OCI-LY7 (cell line): ENCODE measurements around the gene KCNQ1. TPM values are rescaled to one million over a fixed set of nuclear protein-coding genes. Genes with fewer than 3 reads are reported as not detected.

Experiments
- BruUV-seq: library from RNA; stranded (reverse); fragments of 400-500 nt; replicated peaks from 2 replicates; lab custom pipeline; 2021; lab: Mats Ljungman, UMichigan
- CTCF ChIA-PET: fragments of 300-600 bp; sonication (Branson Sonifier 250); formaldehyde crosslinking; loops from one replicate; lab custom pipeline; 2022; ENCODE audit warnings: antibody characterized with exemption; ENCODE audit not compliant: unreplicated experiment; lab: Charles Lee
- POLR2A ChIA-PET: fragments of 300-600 bp; sonication (Branson Sonifier 250); formaldehyde crosslinking; loops from one replicate; lab custom pipeline; 2022; ENCODE audit warnings: antibody characterized with exemption; lab: Charles Lee
- DNase-seq: peaks from one replicate; pipeline ENCODE4 v3.0.0-alpha.2; 2015; ENCODE audit warnings: low spot score
- H2AFZ ChIP-seq: fragments of 200-600 bp; sonication (generic), shearing (Covaris generic); 2 replicates; pipeline ENCODE4 v1.6.1; 2014; ENCODE audit warnings: mild to moderate bottlenecking, antibody characterized with exemption, low read length, moderate library complexity
- H3K27ac ChIP-seq: fragments of 200-600 bp; sonication (generic); 2 replicates; pipeline ENCODE4 v1.5.1; 2014; ENCODE audit warnings: mixed run types, low read depth, mild to moderate bottlenecking, moderate library complexity, low read length, inconsistent platforms; ENCODE audit not compliant: poor library complexity, severe bottlenecking
- H3K36me3 ChIP-seq: fragments of 200-600 bp; sonication (generic); 2 replicates; pipeline ENCODE4 v1.6.1; 2014; ENCODE audit warnings: mild to moderate bottlenecking, antibody characterized with exemption, low read length, moderate library complexity, mixed read lengths; ENCODE audit not compliant: insufficient read depth
- H3K4me1 ChIP-seq: fragments of 200-600 bp; sonication (generic); 2 replicates; pipeline ENCODE4 v1.5.1; 2014; ENCODE audit warnings: mild to moderate bottlenecking, low read length; ENCODE audit not compliant: insufficient read depth, poor library complexity, severe bottlenecking
- H3K4me2 ChIP-seq: fragments of 200-600 bp; sonication (generic); 2 replicates; pipeline ENCODE4 v1.6.1; 2014; ENCODE audit warnings: mild to moderate bottlenecking, low read length
- H3K4me3 ChIP-seq: fragments of 200-600 bp; sonication (generic); 2 replicates; pipeline ENCODE4 v1.5.1; 2014; ENCODE audit warnings: mild to moderate bottlenecking, low read depth, low read length; ENCODE audit not compliant: poor library complexity, severe bottlenecking
- H3K79me2 ChIP-seq: fragments of 200-600 bp; sonication (generic); 2 replicates; pipeline ENCODE4 v1.6.1; 2016; ENCODE audit warnings: low read depth, mild to moderate bottlenecking, low read length, moderate library complexity, mixed read lengths; ENCODE audit not compliant: insufficient read depth
- H3K9me2 ChIP-seq: fragments of 200-600 bp; sonication (generic); 2 replicates; pipeline ENCODE4 v1.6.1; 2016; ENCODE audit warnings: mild to moderate bottlenecking, low read length, mixed read lengths; ENCODE audit not compliant: insufficient read depth
- H3K9me3 ChIP-seq: fragments of 200-600 bp; sonication (generic); 2 replicates; pipeline ENCODE4 v1.6.1; 2014; ENCODE audit warnings: mild to moderate bottlenecking, mixed run types, low read length, mixed read lengths
- H4K20me1 ChIP-seq: fragments of 200-600 bp; sonication (generic); 2 replicates; pipeline ENCODE4 v1.6.1; 2014; ENCODE audit warnings: mild to moderate bottlenecking, antibody characterized with exemption, low read length, moderate library complexity, mixed read lengths; ENCODE audit not compliant: insufficient read depth
- EZH2phosphoT487 ChIP-seq: fragments of 200-600 bp; sonication (generic); IDR thresholded peaks from 2 replicates; pipeline ENCODE4 v1.6.1; 2018; ENCODE audit warnings: low read depth, borderline replicate concordance, mild to moderate bottlenecking, mixed run types, antibody characterized with exemption, low read length, moderate library complexity, mixed read lengths
- intact Hi-C: fragments of 100-400 bp; cut with micrococcal nuclease; formaldehyde crosslinking; loops from one replicate; pipeline ENCODE4 v1.10.0; 2022; ENCODE audit not compliant: unreplicated experiment
- total RNA-seq, 2 experiments: library from RNA; depleted of rRNA in 1 of 2; stranded (reverse); fragments of >200 nt in 1 of 2; shearing (Covaris generic) in 1 of 2; gene quantifications; 2 replicates each; pipeline ENCODE4 v1.2.3, GENCODE V29; 2014 to 2022
- TF ChIP-seq, protein P1 (sequence below): fragments of 200-600 bp; sonication (generic); conservative IDR thresholded peaks from 2 replicates; pipeline ENCODE4 v1.5.1; 2014; ENCODE audit warnings: mild to moderate bottlenecking, antibody characterized with exemption, low read length, moderate library complexity, mixed read lengths

The KCNQ1 gene
- total RNA-seq, 2 experiments from 2014 or later: 0.22 to 1.3 TPM

DNA sequence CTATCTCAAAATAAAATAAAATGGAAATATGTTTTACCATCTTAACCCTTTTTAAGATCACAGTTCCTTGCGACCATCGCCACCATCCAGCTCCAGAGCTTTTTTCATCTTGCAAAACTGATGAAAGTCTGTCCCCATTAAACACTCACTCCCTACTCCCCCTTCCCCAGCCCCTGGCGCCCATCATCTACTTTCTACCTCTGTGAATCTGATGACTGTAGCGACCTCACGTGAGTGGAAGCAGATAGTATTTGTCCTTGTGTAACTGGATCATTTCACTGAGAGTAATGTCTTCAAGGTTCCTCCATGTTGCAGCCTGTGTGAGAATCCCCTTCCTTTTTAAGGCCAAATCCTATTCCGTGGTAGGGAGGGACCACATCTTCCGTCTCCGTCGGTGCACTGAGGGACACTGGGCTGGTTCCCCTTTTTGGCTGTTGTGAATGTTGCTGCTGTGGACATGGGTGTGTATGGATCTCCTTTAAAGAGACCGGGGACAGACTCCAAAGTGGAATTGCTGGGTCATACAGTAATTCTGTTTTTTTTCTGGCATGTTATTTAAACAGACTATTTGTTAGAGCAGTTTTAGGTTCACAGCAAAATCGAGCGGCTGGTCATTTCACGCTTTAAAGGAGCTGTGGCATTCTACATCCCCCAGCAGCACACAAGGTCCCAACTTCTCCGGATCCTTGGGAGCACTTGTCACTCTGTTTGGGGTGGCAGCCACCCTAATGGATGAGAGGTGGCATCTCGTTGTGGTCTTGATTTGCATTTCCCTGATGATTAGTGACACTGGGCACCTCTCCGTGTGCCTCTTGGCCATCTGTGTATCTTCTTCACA is 120.0 kb downstream of the KCNQ1 start:
- intact Hi-C loops: no loop called here
- no peaks in the 10 kb centered on the region for H3K9me2 ChIP-seq
- H4K20me1 ChIP-seq: no peaks in the 10 kb centered on the region
- CTCF ChIA-PET: no interaction called here
- DNase-seq: no peak
- POLR2A ChIA-PET: no interaction called here
- H3K4me2 ChIP-seq: no peak overlapping the region
- no peaks in the 10 kb centered on the region for H3K36me3 ChIP-seq
- H3K4me1 ChIP-seq: no peaks in the 10 kb centered on the region
- TF ChIP-seq EZH2phosphoT487: no peak
- TF ChIP-seq, protein P1, sequence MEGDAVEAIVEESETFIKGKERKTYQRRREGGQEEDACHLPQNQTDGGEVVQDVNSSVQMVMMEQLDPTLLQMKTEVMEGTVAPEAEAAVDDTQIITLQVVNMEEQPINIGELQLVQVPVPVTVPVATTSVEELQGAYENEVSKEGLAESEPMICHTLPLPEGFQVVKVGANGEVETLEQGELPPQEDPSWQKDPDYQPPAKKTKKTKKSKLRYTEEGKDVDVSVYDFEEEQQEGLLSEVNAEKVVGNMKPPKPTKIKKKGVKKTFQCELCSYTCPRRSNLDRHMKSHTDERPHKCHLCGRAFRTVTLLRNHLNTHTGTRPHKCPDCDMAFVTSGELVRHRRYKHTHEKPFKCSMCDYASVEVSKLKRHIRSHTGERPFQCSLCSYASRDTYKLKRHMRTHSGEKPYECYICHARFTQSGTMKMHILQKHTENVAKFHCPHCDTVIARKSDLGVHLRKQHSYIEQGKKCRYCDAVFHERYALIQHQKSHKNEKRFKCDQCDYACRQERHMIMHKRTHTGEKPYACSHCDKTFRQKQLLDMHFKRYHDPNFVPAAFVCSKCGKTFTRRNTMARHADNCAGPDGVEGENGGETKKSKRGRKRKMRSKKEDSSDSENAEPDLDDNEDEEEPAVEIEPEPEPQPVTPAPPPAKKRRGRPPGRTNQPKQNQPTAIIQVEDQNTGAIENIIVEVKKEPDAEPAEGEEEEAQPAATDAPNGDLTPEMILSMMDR: no peak
- no peak overlapping the region for H2AFZ ChIP-seq
- BruUV-seq: no TSS peak
- no peaks in the 10 kb centered on the region for H3K9me3 ChIP-seq
- no peaks in the 10 kb centered on the region for H3K79me2 ChIP-seq
- H3K27ac ChIP-seq: no peak overlapping the region
- no peak overlapping the region for H3K4me3 ChIP-seq

DNA sequence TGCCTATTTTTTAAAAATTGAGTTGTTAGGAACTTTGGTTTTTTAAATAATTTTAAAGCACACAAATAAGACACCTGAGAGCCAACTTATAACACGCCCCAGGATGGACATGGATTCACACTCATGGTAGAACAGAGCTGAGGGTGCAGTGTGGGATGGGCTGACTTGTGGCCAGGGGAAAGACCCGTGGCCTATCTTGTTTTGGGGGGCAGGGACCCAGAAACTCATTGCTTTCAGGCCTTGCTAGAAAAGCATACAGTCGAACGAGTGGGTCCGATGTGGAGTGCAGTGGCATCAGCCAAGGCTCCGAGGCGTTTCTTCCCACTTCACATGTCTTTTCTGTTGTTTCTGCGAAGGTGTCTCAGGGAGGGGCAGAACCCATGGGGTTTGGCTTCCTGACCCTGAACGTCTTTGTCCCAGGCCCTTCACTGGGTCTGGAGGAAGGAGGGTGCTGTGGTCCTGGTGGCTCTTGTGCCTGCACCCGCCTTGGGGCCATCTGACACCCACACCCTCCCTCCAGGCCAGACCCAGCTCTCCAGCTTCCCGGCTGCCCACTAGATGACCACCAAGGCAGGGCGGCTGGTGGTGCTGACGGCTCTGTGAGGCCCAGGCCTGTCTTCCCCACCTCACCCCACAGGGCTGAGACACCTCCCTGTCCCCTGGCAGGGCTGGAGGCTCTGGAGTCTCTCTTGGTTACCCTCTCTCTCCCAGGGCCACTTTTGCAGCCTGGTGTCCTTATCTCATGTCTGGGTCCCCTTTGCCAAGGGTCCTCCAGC is 120.8 kb downstream of the KCNQ1 start:
- no peaks in the 10 kb centered on the region for H3K4me1 ChIP-seq
- H3K27ac ChIP-seq: no peak overlapping the region
- intact Hi-C loops: no loop called here
- no peak for TF ChIP-seq EZH2phosphoT487
- no peak overlapping the region for H3K4me2 ChIP-seq
- BruUV-seq: no TSS peak
- DNase-seq: no peak
- H2AFZ ChIP-seq: no peak overlapping the region
- H3K79me2 ChIP-seq: no peaks in the 10 kb centered on the region
- no peaks in the 10 kb centered on the region for H3K36me3 ChIP-seq
- H3K9me2 ChIP-seq: no peaks in the 10 kb centered on the region
- CTCF ChIA-PET: no interaction called here
- H3K4me3 ChIP-seq: no peak overlapping the region
- no peaks in the 10 kb centered on the region for H4K20me1 ChIP-seq
- POLR2A ChIA-PET: no interaction called here
- H3K9me3 ChIP-seq: no peaks in the 10 kb centered on the region

DNA sequence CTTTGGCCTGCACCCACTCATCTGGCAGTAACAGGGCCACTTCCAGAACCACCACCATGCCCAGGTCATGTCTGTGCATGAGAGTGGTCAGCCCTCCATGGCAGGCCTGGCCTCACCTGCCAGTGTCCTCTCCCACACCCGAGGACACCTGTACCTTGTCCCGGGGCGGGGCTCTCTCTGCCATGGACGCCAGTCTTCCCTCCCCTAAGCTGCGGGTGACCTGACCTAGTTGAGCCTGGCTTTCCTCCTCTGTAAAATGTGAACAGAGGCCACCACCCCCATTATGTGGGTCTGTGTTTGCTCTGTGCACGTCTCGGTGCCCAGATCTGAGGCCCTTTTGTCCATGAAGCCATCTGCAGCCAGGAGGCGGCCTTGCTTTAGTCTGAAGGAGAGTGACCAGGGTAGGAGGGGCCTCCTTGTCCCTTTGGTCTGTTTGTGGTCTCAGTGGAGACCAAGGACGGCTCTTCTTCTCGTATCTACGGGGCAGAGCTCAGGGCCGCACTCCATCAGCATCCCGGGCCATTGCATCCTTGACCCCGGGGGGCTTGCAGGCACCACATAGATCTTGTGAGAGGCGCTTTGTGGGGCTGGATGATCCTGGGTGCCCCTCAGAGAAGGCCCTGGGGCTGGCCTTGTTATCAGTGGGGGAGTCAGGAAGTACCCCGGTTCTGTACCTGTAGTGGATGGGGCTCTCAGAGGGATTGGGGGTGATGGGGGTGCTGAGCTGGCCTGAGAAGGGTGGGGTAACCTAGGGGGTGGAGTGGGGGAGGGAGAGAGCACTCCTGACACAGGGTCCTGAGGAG is 121.6 kb downstream of the KCNQ1 start:
- POLR2A ChIA-PET: no interaction called here
- DNase-seq: no peak
- TF ChIP-seq, protein P1: no peak
- no peak for TF ChIP-seq EZH2phosphoT487
- Histone ChIP-seq H3K9me3 (no peaks in the 10 kb centered on the region), H4K20me1 (no peaks in the 10 kb centered on the region), H2AFZ (no peak overlapping the region), H3K36me3 (no peaks in the 10 kb centered on the region), H3K4me1 (no peaks in the 10 kb centered on the region), H3K27ac (no peak overlapping the region), H3K4me3 (no peak overlapping the region), H3K4me2 (no peak overlapping the region), H3K79me2 (no peaks in the 10 kb centered on the region), H3K9me2 (no peaks in the 10 kb centered on the region)
- no TSS peak for BruUV-seq
- CTCF ChIA-PET: no interaction called here
- intact Hi-C loops: no loop called here
